Vagina (tissue), 2 donors: Measurements from ENCODE around the gene SRPRA.

Experiments
- POLR2A ChIP-seq, 2 donors: fragments of 450-650 bp; IDR thresholded peaks; one replicate each; pipeline ENCODE4 v1.6.1; 2017; ENCODE audit warnings: antibody characterized with exemption in 2 of 2, mild to moderate bottlenecking in 2 of 2, moderate library complexity in 2 of 2
- POLR2AphosphoS5 ChIP-seq, 2 donors: sonication (generic); formaldehyde crosslinking; IDR thresholded peaks; one replicate each; pipeline ENCODE4 v1.9.0; 2017; ENCODE audit warnings: antibody characterized with exemption in 2 of 2, mild to moderate bottlenecking in 2 of 2, low read depth in 1 of 2; ENCODE audit not compliant: insufficient read depth in 1 of 2
- TF ChIP-seq, protein P1 (sequence below), 3 experiments: fragments of 450-650 bp in 2 of 3; fragments of 200-600 bp in 1 of 3; sonication (generic) in 1 of 3; IDR thresholded peaks; one replicate each; pipeline ENCODE4 v1.5.1; 2017 to 2019; ENCODE audit warnings: antibody characterized with exemption in 3 of 3, mild to moderate bottlenecking in 2 of 3, moderate library complexity in 2 of 3

- no peak for TF ChIP-seq POLR2A (IDR thresholded peaks at IDR 0.05)
- TF ChIP-seq POLR2AphosphoS5 (IDR thresholded peaks at IDR 0.05; ENCODE audit: insufficient read depth in 1 of 2, low read depth in 1 of 2) = no peak
- TF ChIP-seq, protein P1, sequence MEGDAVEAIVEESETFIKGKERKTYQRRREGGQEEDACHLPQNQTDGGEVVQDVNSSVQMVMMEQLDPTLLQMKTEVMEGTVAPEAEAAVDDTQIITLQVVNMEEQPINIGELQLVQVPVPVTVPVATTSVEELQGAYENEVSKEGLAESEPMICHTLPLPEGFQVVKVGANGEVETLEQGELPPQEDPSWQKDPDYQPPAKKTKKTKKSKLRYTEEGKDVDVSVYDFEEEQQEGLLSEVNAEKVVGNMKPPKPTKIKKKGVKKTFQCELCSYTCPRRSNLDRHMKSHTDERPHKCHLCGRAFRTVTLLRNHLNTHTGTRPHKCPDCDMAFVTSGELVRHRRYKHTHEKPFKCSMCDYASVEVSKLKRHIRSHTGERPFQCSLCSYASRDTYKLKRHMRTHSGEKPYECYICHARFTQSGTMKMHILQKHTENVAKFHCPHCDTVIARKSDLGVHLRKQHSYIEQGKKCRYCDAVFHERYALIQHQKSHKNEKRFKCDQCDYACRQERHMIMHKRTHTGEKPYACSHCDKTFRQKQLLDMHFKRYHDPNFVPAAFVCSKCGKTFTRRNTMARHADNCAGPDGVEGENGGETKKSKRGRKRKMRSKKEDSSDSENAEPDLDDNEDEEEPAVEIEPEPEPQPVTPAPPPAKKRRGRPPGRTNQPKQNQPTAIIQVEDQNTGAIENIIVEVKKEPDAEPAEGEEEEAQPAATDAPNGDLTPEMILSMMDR (IDR thresholded peaks at IDR 0.05) = no peak
These were observed 22.1 kb downstream of the SRPRA start for GRCh38 chr11:126246636-126247035.
